ENCODE measurements around the gene SORBS2. TPM values are rescaled to one million over a fixed set of nuclear protein-coding genes. Genes with fewer than 3 reads are reported as not detected.
A peak's percentile ranks its signal among the peaks of the same experiment; 100 is the strongest.

SORBS2 gene
- total RNA-seq, 4 donors from 2014 or later = 21.5 to 118 (median 29.5) TPM

- Histone ChIP-seq H3K4me1 (no peaks in the 10 kb centered on the region), H3K27me3 (no peaks in the 10 kb centered on the region), H3K4me3 (no peak overlapping the region), H3K36me3 (no peaks in the 10 kb centered on the region), H3K9me3 (no peaks in the 10 kb centered on the region), H3K27ac (no peak overlapping the region)
- peak in 1 of 2 donors; percentile 25 for DNase-seq
- intact Hi-C loops (cut with DNase I; ENCODE audit: low total_unique reads) = no loop called here
- TF ChIP-seq CTCF (IDR thresholded peaks at IDR 0.05) (no peak), POLR2A (IDR thresholded peaks at IDR 0.05) (no peak)
These were observed 37.9 kb upstream of the SORBS2 start for GRCh38 chr4:185849664-185850550.

DNA sequence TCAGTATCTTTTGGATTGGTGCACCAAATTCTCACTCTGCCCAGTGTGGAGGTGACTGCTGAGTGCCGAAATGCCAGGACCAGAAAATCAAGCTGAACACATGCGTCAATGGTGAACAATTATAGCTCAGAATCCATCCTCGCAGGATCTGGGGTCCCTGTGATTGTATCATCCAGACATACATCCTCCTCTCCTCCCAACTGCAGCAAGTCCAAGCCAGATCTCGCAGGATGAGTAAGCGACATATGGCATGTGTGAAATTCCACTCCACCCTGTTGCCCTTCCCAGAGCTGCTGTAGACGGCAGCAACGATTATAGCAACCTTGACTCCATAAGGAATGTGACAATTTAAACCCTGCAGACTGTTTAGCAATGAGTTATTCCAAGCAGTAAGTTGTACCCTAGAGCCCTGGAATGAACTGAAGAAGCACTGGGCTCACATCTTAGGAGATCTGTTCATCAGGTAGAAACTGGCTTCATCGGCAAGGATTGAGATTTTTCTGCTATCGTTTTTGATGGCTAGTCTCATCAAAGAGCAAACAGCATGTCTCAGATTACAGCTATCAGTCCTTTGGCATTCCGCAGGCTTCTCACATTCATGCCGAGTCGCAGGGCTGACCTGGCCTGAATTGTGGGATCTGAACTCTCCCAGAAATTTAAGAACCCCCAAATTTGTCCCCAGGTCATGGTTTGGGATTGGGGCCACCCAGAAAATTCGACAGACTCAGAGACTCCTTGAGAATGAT is 35.5 kb upstream of the SORBS2 start:
- Histone ChIP-seq H3K27ac (no peak overlapping the region), H3K27me3 (no peaks in the 10 kb centered on the region), H3K9me3 (no peaks in the 10 kb centered on the region), H3K4me3 (no peak overlapping the region), H3K36me3 (no peaks in the 10 kb centered on the region), H3K4me1 (no peaks in the 10 kb centered on the region)
- intact Hi-C loops (cut with DNase I; ENCODE audit: low total_unique reads) = no loop called here
- no peak for TF ChIP-seq CTCF (IDR thresholded peaks at IDR 0.05)
- no peak for TF ChIP-seq POLR2A (IDR thresholded peaks at IDR 0.05)
- DNase-seq = no peak

DNA sequence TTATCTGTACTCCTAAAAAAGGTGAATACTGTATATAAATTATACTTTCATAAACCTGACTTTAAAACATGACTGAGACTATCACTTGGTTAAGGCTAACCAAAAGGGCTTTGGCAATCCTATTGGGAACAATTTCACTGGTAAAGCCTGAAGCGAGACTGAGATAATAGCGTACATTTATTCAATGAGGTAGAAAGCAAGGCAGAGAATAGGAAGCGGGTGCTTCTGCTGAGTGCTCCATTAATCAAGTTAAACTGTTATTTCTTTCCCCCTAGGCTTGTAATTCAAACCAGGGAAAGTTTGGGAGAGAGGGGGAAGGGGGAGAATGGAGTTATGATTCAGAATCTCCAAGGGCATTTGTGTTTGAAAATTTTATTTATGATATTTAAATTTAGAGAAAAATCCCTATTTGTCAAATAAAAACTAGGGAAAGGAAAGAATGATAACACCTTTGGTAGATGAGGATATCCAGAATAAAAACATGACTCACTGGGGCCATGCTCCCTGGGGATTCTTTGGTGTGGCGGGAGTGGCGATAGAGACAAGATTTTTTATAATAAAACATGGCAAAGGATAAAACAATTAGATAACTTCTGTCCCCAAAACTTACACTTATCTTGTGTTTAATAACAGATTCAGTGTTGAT is 34.6 kb upstream of the SORBS2 start:
- intact Hi-C loops (cut with DNase I; ENCODE audit: low total_unique reads) = no loop called here
- no peak for DNase-seq
- Histone ChIP-seq H3K4me3 (no peak overlapping the region), H3K27ac (no peak overlapping the region), H3K4me1 (no peaks in the 10 kb centered on the region), H3K9me3 (no peaks in the 10 kb centered on the region), H3K27me3 (no peaks in the 10 kb centered on the region), H3K36me3 (no peaks in the 10 kb centered on the region)
- no peak for TF ChIP-seq POLR2A (IDR thresholded peaks at IDR 0.05)
- TF ChIP-seq CTCF (IDR thresholded peaks at IDR 0.05) = no peak

DNA sequence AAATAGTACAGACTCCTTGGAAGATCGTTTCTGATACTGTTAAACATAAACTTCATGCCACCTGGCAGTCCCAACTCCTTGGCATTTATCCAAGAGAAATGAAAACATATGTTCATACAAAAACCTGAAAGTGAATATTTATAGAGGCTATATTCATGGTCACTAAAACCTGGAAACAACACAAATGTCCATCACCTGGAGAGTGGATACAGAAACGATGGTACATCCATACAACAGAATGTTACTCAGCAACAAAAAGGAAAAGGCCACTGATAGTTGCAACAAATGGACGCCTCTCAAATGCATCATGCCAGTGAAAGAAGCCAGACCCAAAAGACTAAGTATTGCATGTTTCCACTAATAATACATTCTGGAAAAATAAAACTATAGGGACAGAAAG is 34.0 kb upstream of the SORBS2 start:
- H3K27ac ChIP-seq = no peak overlapping the region
- H3K27me3 ChIP-seq = no peaks in the 10 kb centered on the region
- intact Hi-C loops (cut with DNase I; ENCODE audit: low total_unique reads) = no loop called here
- TF ChIP-seq CTCF (IDR thresholded peaks at IDR 0.05) (no peak), POLR2A (IDR thresholded peaks at IDR 0.05) (no peak)
- H3K36me3 ChIP-seq = no peaks in the 10 kb centered on the region
- no peak overlapping the region for H3K4me3 ChIP-seq
- H3K9me3 ChIP-seq = no peaks in the 10 kb centered on the region
- DNase-seq = no peak
- no peaks in the 10 kb centered on the region for H3K4me1 ChIP-seq

Data from uterus (tissue), 4 donors.